Erythroblast (primary cell): Measurements from ENCODE around the gene NUDT14.

Experiments
- DNase-seq, 2 experiments: peaks; one replicate each; lab custom pipeline; 2025; lab: John Stamatoyannopoulos, UW
- GATA1 ChIP-seq: IDR thresholded peaks from 2 replicates; pipeline ENCODE4 v1.6.1; 2011; ENCODE audit warnings: low read depth, mild to moderate bottlenecking, control low read depth, low read length, moderate library complexity
- POLR2A ChIP-seq: IDR thresholded peaks from 2 replicates; pipeline ENCODE4 v1.6.1; 2011; ENCODE audit warnings: mild to moderate bottlenecking, low read length

The NUDT14 gene

GRCh38 chr14:105218611-105219010 is 37.5 kb upstream of the NUDT14 start:
- no peak for DNase-seq
- no peak for TF ChIP-seq POLR2A
- TF ChIP-seq GATA1 = no peak

GRCh38 chr14:105217774-105218173 is 36.7 kb upstream of the NUDT14 start:
- DNase-seq = no peak
- TF ChIP-seq GATA1 (no peak), POLR2A (no peak)

GRCh38 chr14:105216490-105217247 is 35.6 kb upstream of the NUDT14 start:
- DNase-seq = no peak
- TF ChIP-seq GATA1 = no peak
- TF ChIP-seq POLR2A = no peak

- no peak for DNase-seq
- TF ChIP-seq POLR2A (no peak), GATA1 (no peak)
Observed at GRCh38 chr14:105215602-105216001, 34.5 kb upstream of the NUDT14 start.

- DNase-seq = no peak
- TF ChIP-seq GATA1 (no peak), POLR2A (no peak)
Observed at GRCh38 chr14:105214324-105214915, 33.3 kb upstream of the NUDT14 start.

- no peak for TF ChIP-seq POLR2A
- no peak for TF ChIP-seq GATA1
- DNase-seq = no peak
Observed at GRCh38 chr14:105213361-105213760, 32.2 kb upstream of the NUDT14 start.

GRCh38 chr14:105212541-105213300 is 31.6 kb upstream of the NUDT14 start:
- no peak for TF ChIP-seq GATA1
- TF ChIP-seq POLR2A = no peak
- no peak for DNase-seq

GRCh38 chr14:105211758-105212089 is 30.6 kb upstream of the NUDT14 start:
- DNase-seq = no peak
- TF ChIP-seq POLR2A (no peak), GATA1 (no peak)

GRCh38 chr14:105211086-105211757 is 30.1 kb upstream of the NUDT14 start:
- TF ChIP-seq GATA1 = no peak
- no peak for TF ChIP-seq POLR2A
- DNase-seq = no peak

GRCh38 chr14:105210266-105211025 is 29.3 kb upstream of the NUDT14 start:
- TF ChIP-seq POLR2A (no peak), GATA1 (no peak)
- DNase-seq = no peak

GRCh38 chr14:105209646-105210045 is 28.5 kb upstream of the NUDT14 start:
- no peak for TF ChIP-seq GATA1
- no peak for TF ChIP-seq POLR2A
- no peak for DNase-seq

GRCh38 chr14:105209091-105209490 is 28.0 kb upstream of the NUDT14 start:
- no peak for DNase-seq
- TF ChIP-seq POLR2A = no peak
- no peak for TF ChIP-seq GATA1

GRCh38 chr14:105208738-105209075 is 27.6 kb upstream of the NUDT14 start:
- TF ChIP-seq POLR2A (no peak), GATA1 (no peak)
- no peak for DNase-seq
